HG03469 (cell line): ENCODE measurements around the gene PIF1.
A peak's percentile ranks its signal among the peaks of the same experiment; 100 is the strongest.
"Not testable (repeated sequence)": the region's sequence is repeated elsewhere in the genome, so short reads cannot be mapped to it uniquely, and the experiment has no call there.

Experiments
- ATAC-seq: cut with Tn5 transposase; IDR thresholded peaks from one replicate; pipeline ENCODE4 v1.9.1; 2021; ENCODE audit warnings: mild to moderate bottlenecking, moderate library complexity, moderate number of reproducible peaks; ENCODE audit not compliant: unreplicated experiment

Gene PIF1

GRCh38 chr15:64813075-64813474 lies 12.4 kb downstream of the PIF1 start:
- ATAC-seq = peak; percentile 41

- no peak for ATAC-seq
Measured at GRCh38 chr15:64810497-64811326, 14.7 kb downstream of the PIF1 start.

GRCh38 chr15:64809649-64810496 lies 15.6 kb downstream of the PIF1 start:
- ATAC-seq = no peak

GRCh38 chr15:64808785-64809453 lies 16.5 kb downstream of the PIF1 start:
- no peak for ATAC-seq

GRCh38 chr15:64807751-64808222 lies 17.7 kb downstream of the PIF1 start:
- ATAC-seq = no peak

GRCh38 chr15:64807051-64807749 lies 18.2 kb downstream of the PIF1 start:
- ATAC-seq = no peak

GRCh38 chr15:64806509-64806908 lies 18.9 kb downstream of the PIF1 start:
- no peak for ATAC-seq

GRCh38 chr15:64804619-64805018 lies 20.8 kb downstream of the PIF1 start:
- no peak for ATAC-seq

- ATAC-seq = no peak
Measured at GRCh38 chr15:64803526-64803925, 21.9 kb downstream of the PIF1 start.

- ATAC-seq = no peak
Measured at GRCh38 chr15:64800476-64800875, 25.0 kb downstream of the PIF1 start.

GRCh38 chr15:64798905-64799304 lies 26.5 kb downstream of the PIF1 start:
- ATAC-seq = not testable (repeated sequence)

- ATAC-seq = not testable (repeated sequence)
Measured at GRCh38 chr15:64795921-64796320, 29.5 kb downstream of the PIF1 start.

- not testable (repeated sequence) for ATAC-seq
Measured at GRCh38 chr15:64795299-64795698, 30.1 kb downstream of the PIF1 start.

GRCh38 chr15:64792282-64792681 lies 33.2 kb downstream of the PIF1 start:
- no peak for ATAC-seq

GRCh38 chr15:64791401-64791800 lies 34.0 kb downstream of the PIF1 start:
- ATAC-seq = no peak

GRCh38 chr15:64783796-64784195 lies 41.7 kb downstream of the PIF1 start:
- ATAC-seq = no peak

GRCh38 chr15:64782751-64783150 lies 42.7 kb downstream of the PIF1 start:
- ATAC-seq = no peak

GRCh38 chr15:64781299-64781698 lies 44.1 kb downstream of the PIF1 start:
- no peak for ATAC-seq

- no peak for ATAC-seq
Measured at GRCh38 chr15:64780600-64781156, 44.8 kb downstream of the PIF1 start.

GRCh38 chr15:64779630-64780029 lies 45.8 kb downstream of the PIF1 start:
- ATAC-seq = no peak
